ENCODE data around the gene C6orf52.
"Not testable (repeated sequence)": the region's sequence is repeated elsewhere in the genome, so short reads cannot be mapped to it uniquely, and the experiment has no call there.

The C6orf52 gene

DNA sequence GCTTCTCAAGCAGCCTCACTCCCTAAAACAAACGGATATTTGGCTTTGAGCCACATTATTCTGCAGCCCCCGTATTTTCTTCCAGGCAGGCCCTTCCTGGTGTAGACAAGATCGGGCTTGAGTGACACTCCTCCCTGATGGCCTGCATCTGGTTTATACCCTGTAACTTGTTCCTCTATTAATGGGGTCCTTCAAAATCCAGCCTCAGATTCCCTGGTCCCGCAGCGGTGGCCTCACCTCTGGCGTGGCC lies 28.1 kb upstream of the C6orf52 start:
- TF ChIP-seq, protein P1, sequence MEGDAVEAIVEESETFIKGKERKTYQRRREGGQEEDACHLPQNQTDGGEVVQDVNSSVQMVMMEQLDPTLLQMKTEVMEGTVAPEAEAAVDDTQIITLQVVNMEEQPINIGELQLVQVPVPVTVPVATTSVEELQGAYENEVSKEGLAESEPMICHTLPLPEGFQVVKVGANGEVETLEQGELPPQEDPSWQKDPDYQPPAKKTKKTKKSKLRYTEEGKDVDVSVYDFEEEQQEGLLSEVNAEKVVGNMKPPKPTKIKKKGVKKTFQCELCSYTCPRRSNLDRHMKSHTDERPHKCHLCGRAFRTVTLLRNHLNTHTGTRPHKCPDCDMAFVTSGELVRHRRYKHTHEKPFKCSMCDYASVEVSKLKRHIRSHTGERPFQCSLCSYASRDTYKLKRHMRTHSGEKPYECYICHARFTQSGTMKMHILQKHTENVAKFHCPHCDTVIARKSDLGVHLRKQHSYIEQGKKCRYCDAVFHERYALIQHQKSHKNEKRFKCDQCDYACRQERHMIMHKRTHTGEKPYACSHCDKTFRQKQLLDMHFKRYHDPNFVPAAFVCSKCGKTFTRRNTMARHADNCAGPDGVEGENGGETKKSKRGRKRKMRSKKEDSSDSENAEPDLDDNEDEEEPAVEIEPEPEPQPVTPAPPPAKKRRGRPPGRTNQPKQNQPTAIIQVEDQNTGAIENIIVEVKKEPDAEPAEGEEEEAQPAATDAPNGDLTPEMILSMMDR (IDR thresholded peaks at IDR 0.05; ENCODE audit: borderline replicate concordance, control extremely low read depth, extremely low read depth, insufficient read depth, missing control alignments): no peak
- in situ Hi-C loops (cut with MboI; ENCODE audit: low sequenced_read_pairs, unreplicated experiment): no loop called here
- DNase-seq (ENCODE audit: low spot score): no peak

DNA sequence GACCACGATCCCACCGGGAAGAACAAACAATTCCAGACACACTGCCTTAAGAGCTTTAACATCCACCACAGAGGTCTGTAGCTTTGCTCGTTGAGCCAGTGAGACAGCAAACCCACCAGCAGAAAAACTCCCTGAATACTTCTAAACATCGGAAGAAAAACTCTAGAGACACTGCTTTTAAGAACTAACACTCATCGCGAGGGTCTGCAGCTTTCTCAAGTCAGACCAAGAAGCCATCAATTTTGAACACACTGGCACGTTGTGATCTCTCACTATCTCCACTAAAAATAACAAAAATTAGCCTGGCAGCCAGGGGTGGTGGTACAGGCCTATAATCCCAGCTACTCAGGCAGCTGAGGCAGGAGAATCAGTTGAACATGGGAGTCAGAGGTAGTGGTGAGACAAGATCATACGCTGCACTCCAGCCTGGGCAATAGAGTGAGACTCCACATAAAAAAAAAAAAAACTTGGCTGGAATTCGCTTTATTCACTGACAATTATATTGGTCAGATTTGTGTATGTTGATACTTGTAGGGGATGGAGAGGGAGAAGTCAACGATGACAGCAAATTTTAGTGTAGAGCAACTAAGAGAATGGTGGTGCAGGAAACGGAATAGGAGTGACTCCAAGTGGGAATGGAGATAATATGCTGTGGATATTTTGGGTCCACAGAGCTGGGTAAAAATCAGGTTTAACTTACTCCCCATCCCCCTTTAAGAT lies 27.6 kb upstream of the C6orf52 start:
- TF ChIP-seq, protein P1 (IDR thresholded peaks at IDR 0.05; ENCODE audit: borderline replicate concordance, control extremely low read depth, extremely low read depth, insufficient read depth, missing control alignments): no peak
- in situ Hi-C loops (cut with MboI; ENCODE audit: low sequenced_read_pairs, unreplicated experiment): no loop called here
- DNase-seq (ENCODE audit: low spot score): no peak

DNA sequence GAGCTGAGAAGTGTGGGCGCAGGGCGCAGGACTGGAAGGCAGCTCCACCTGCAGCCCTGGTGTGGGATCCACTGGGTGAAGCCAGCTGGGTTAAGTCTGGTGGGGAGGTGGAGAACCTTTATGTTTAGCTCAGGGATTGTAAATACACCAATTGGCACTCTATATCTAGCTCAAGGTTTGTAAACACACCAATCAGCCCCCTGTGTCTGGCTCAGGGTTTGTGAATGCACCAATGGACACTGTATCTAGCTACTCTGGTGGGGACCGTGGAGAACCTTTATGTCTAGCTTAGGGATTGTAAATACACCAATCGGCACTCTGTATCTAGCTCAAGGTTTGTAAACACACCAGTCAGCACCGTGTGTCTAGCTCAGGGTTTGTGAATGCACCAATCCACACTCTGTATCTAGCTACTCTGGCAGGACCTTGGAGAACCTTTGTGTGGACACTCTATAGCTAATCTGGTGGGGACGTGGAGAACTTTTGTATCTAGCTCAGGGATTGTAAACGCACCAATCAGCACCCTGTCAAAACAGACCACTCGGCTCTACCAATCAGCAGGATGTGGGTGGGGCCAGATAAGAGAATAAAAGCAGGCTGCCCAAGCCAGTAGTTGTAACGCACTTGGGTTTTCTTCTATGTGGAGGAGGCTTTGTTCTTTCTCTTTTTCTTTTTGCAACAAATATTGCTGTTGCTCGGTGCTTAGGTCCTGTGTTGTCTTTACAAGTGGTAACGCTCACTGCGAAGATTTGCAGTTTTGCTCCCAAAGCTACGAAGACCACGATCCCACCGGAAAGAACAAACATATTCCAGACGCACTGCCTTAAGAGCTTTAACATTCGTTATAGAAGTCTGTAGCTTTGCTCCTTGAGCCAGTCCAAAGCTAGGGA lies 26.8 kb upstream of the C6orf52 start:
- in situ Hi-C loops (cut with MboI; ENCODE audit: low sequenced_read_pairs, unreplicated experiment); DNase-seq (ENCODE audit: low spot score): not testable (repeated sequence)
- TF ChIP-seq, protein P1 (IDR thresholded peaks at IDR 0.05; ENCODE audit: borderline replicate concordance, control extremely low read depth, extremely low read depth, insufficient read depth, missing control alignments): peak; percentile 26

DNA sequence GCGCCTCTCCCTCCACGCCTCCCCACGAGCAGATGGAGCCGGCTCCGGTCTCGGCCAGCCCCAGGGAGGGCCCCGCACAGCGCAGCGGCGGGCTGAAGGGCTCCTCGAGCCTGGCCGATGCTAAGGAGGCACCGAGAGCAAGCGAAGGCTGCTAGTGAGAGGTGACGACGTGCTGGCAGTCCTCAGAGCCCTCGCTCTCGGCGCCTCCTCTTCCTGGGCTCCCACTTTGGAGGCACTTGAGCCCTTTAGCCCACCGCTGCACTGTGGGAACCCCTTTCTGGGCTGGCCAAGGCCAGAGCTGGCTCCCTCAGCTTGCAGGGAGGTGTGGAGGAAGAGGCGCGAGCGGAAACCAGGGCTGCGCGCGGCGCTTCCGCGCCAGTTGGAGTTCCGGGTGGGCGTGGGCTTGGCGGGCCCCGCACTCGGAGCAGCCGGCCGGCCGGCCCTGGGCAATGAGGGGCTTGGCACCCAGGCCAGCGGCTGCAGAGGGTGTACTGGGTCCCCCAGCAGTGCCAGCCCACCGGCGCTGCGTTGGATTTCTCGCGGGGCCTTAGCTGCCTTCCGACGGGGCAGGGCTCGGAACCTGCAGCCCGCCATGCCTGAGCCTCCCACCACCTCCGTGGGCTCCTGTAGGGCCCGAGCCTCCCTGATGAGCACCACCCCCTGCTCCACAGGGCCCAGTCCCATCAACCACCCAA lies 26.0 kb upstream of the C6orf52 start:
- TF ChIP-seq, protein P1 (IDR thresholded peaks at IDR 0.05; ENCODE audit: borderline replicate concordance, control extremely low read depth, extremely low read depth, insufficient read depth, missing control alignments): no peak
- DNase-seq (ENCODE audit: low spot score): peak; percentile 46
- in situ Hi-C loops (cut with MboI; ENCODE audit: low sequenced_read_pairs, unreplicated experiment): no loop called here

DNA sequence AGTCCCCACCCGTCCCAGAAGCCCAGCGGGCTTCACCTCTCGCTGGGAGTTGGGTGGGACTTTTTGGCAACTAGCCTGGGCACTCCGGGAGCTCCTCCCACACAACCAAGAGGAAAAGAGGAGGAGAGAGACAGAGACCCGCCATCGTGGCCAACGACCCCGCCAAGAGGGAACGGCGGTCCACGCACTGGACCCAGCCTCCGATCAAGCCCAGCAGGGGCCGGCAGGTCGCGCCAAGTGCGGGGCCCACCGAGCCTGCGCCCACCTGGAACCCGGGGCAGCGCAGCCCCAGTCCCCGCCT lies 25.5 kb upstream of the C6orf52 start:
- in situ Hi-C loops (cut with MboI; ENCODE audit: low sequenced_read_pairs, unreplicated experiment): no loop called here
- no peak for DNase-seq (ENCODE audit: low spot score)
- TF ChIP-seq, protein P1 (IDR thresholded peaks at IDR 0.05; ENCODE audit: borderline replicate concordance, control extremely low read depth, extremely low read depth, insufficient read depth, missing control alignments): no peak

DNA sequence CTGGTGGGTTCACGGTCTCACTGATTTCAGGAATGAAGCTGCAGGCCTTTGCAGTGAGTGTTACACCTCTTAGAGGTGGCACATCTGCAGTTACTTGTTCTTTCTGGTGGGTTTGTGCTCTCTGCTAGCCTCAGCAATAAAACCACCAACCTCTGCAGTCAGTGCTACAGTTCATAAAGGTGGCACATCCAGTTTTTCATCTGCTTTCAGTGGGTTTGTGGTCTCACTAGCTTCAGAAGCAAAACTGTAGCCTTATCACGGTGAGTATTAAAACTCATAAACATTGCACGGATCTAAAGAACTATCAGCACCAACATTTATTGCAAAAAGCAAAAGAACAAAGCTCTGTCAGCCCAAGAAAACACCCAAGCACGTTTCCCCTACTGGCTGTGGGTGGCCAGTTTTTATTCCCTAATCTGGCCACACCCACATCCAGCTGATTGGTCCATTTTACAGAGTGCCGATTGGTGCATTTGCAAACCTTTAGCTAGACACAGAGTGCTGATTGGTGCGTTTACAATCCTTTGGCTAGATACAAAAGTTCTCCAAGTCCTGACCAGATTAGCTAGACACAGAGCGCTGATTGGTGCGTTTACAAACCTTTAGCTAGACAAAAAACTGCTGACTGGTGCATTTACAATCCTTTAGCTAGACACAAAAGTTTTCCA lies 25.0 kb upstream of the C6orf52 start:
- no peak for DNase-seq (ENCODE audit: low spot score)
- in situ Hi-C loops (cut with MboI; ENCODE audit: low sequenced_read_pairs, unreplicated experiment): no loop called here
- TF ChIP-seq, protein P1 (IDR thresholded peaks at IDR 0.05; ENCODE audit: borderline replicate concordance, control extremely low read depth, extremely low read depth, insufficient read depth, missing control alignments): no peak

Data from GM13976 (cell line).